Peyer's patch (tissue), 4 donors: Measurements from ENCODE around the gene TBX10.

ENCODE experiments used
- CTCF ChIP-seq, 6 experiments: fragments of 450-650 bp in 4 of 6; fragments of 200-600 bp in 2 of 6; sonication (generic) in 1 of 6; IDR thresholded peaks; one replicate each; pipeline ENCODE4 v1.5.1; 2017 to 2019; ENCODE audit warnings: antibody characterized with exemption in 6 of 6, mild to moderate bottlenecking in 3 of 6, moderate library complexity in 1 of 6
- POLR2A ChIP-seq, 2 donors: fragments of 450-650 bp; IDR thresholded peaks; one replicate each; pipeline ENCODE4 v1.5.1; 2017; ENCODE audit warnings: antibody characterized with exemption in 2 of 2, mild to moderate bottlenecking in 2 of 2, moderate library complexity in 2 of 2

GRCh38 chr11:67614730-67615714 is 24.5 kb downstream of the TBX10 start:
- TF ChIP-seq CTCF (IDR thresholded peaks at IDR 0.05) (peak in 4 of 6 experiments; percentile 36 to 70 (median 62)), POLR2A (IDR thresholded peaks at IDR 0.05) (no peak)
